ENCODE measurements around the gene HCLS1. TPM values are rescaled to one million over a fixed set of nuclear protein-coding genes. Genes with fewer than 3 reads are reported as not detected.

The HCLS1 gene
- polyA plus RNA-seq, 1 donor (not counting 4 experiments of a cell fraction or from before 2014, with no cell fraction given) = 0.10 TPM

- peaks cover 20 to 22% of the 10 kb centered on the region in 2 experiments for H3K36me3 ChIP-seq (ENCODE audit: control insufficient read depth in 2 of 2, extremely low read depth in 1 of 2, insufficient read depth in 2 of 2, low read length in 2 of 2)
These were observed 2.0 kb upstream of the HCLS1 start for GRCh38 chr3:121662742-121663141.

DNA sequence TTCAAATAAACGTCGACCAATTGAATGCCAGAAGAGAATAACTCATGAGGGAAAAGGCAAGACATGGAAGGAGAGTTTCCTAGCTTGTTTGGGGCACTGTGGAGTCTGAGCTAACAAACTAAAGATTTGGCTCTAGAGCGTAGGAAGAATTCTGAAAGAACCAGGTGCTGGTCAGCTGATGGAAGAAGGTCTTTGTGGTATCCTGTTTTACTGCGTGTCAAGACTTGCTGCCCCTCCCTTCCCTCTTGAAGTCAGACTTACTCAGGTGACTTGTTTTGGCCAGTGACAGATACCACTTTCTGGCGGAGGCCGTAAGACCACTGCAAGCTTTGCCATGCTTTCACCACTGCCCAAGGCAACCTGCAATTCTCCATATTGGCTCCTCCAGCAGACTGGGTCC lies 673 bp upstream of the HCLS1 start:
- Histone ChIP-seq H3K79me2 (ENCODE audit: control insufficient read depth, insufficient read depth, low read length) (no peaks in the 10 kb centered on the region), H3K36me3 (ENCODE audit: control insufficient read depth in 2 of 2, extremely low read depth in 1 of 2, insufficient read depth in 2 of 2, low read length in 2 of 2) (peaks cover 13 to 16% of the 10 kb centered on the region in 2 experiments), H3K9me1 (ENCODE audit: control insufficient read depth, extremely low read depth, insufficient read depth, low read length) (no peaks in the 10 kb centered on the region), H3K9ac (ENCODE audit: control insufficient read depth, extremely low read depth, insufficient read depth, low read length) (no peak overlapping the region), H2AFZ (ENCODE audit: control insufficient read depth, low read length) (no peak overlapping the region), H3K4me3 (ENCODE audit: control insufficient read depth in 2 of 3, extremely low read depth in 1 of 3, insufficient read depth in 2 of 3, low read depth in 1 of 3, low read length in 3 of 3) (no peak overlapping the region), H3K4me2 (ENCODE audit: control insufficient read depth, extremely low read depth, insufficient read depth, low read depth, low read length) (no peak overlapping the region), H4K20me1 (ENCODE audit: control insufficient read depth, extremely low read depth, insufficient read depth, low read length) (no peaks in the 10 kb centered on the region), H3K9me3 (ENCODE audit: control insufficient read depth, low read depth, low read length) (no peaks in the 10 kb centered on the region), H3K27ac (ENCODE audit: control insufficient read depth, insufficient read depth, low read length) (no peak overlapping the region), H3K4me1 (ENCODE audit: control insufficient read depth, extremely low read depth, insufficient read depth, low read length) (peaks cover 10% of the 10 kb centered on the region), H3K27me3 (ENCODE audit: control insufficient read depth, extremely low read depth, insufficient read depth, low read length) (no peaks in the 10 kb centered on the region)
- DNase-seq (ENCODE audit: low read depth, low spot score) (peak; percentile 28), FAIRE-seq (peak; percentile 53)
- dilution Hi-C loops (cut with MboI; ENCODE audit: extremely low pct_ligation_motif_present, low sequenced_read_pairs) = no loop called here
- TF ChIP-seq EZH2 (IDR thresholded peaks at IDR 0.05; ENCODE audit: low read length) = no peak
- TF ChIP-seq, protein P1, sequence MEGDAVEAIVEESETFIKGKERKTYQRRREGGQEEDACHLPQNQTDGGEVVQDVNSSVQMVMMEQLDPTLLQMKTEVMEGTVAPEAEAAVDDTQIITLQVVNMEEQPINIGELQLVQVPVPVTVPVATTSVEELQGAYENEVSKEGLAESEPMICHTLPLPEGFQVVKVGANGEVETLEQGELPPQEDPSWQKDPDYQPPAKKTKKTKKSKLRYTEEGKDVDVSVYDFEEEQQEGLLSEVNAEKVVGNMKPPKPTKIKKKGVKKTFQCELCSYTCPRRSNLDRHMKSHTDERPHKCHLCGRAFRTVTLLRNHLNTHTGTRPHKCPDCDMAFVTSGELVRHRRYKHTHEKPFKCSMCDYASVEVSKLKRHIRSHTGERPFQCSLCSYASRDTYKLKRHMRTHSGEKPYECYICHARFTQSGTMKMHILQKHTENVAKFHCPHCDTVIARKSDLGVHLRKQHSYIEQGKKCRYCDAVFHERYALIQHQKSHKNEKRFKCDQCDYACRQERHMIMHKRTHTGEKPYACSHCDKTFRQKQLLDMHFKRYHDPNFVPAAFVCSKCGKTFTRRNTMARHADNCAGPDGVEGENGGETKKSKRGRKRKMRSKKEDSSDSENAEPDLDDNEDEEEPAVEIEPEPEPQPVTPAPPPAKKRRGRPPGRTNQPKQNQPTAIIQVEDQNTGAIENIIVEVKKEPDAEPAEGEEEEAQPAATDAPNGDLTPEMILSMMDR (optimal IDR thresholded peaks at IDR 0.05 in 1 of 3, IDR thresholded peaks at IDR 0.05 in 1 of 3, conservative IDR thresholded peaks at IDR 0.05 in 1 of 3; ENCODE audit: extremely low read depth in 1 of 3, insufficient read depth in 2 of 3, low read length in 3 of 3) = no peak

More at GRCh38 chr3:121662742-121663141, 2.0 kb upstream of the HCLS1 start:
- Histone ChIP-seq H3K79me2 (ENCODE audit: control insufficient read depth, insufficient read depth, low read length) (no peaks in the 10 kb centered on the region), H3K4me1 (ENCODE audit: control insufficient read depth, extremely low read depth, insufficient read depth, low read length) (peaks cover 10% of the 10 kb centered on the region), H3K9me3 (ENCODE audit: control insufficient read depth, low read depth, low read length) (no peaks in the 10 kb centered on the region), H3K4me3 (ENCODE audit: control insufficient read depth in 2 of 3, extremely low read depth in 1 of 3, insufficient read depth in 2 of 3, low read depth in 1 of 3, low read length in 3 of 3) (no peak overlapping the region), H4K20me1 (ENCODE audit: control insufficient read depth, extremely low read depth, insufficient read depth, low read length) (no peaks in the 10 kb centered on the region), H3K9ac (ENCODE audit: control insufficient read depth, extremely low read depth, insufficient read depth, low read length) (no peak overlapping the region), H3K9me1 (ENCODE audit: control insufficient read depth, extremely low read depth, insufficient read depth, low read length) (no peaks in the 10 kb centered on the region), H3K27me3 (ENCODE audit: control insufficient read depth, extremely low read depth, insufficient read depth, low read length) (no peaks in the 10 kb centered on the region), H3K27ac (ENCODE audit: control insufficient read depth, insufficient read depth, low read length) (no peak overlapping the region), H2AFZ (ENCODE audit: control insufficient read depth, low read length) (no peak overlapping the region), H3K4me2 (ENCODE audit: control insufficient read depth, extremely low read depth, insufficient read depth, low read depth, low read length) (no peak overlapping the region)
- no peak for DNase-seq (ENCODE audit: low read depth, low spot score)
- dilution Hi-C loops (cut with MboI; ENCODE audit: extremely low pct_ligation_motif_present, low sequenced_read_pairs) = no loop called here
- no peak for TF ChIP-seq EZH2 (IDR thresholded peaks at IDR 0.05; ENCODE audit: low read length)
- FAIRE-seq = no peak

DNA sequence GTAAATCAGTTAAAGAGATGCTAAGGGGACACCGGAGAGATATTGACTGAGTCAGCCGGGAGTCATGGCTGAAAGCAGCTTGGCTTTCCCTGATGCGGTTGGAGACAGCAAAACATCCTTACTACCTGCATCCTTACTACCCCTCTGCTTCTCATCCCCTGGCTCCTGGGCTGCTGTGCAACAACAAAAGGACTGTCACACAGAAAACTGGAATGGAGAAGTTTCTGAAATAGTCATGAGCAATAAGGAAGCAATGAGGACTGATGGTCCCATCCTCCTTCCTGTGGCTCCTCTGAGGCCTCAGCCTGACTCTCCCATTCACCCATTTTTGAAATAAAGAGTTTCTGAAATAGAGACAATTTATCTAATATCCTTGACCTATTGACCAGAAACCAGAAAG lies 1.1 kb downstream of the HCLS1 start:
- Histone ChIP-seq H3K4me3 (ENCODE audit: control insufficient read depth in 2 of 3, extremely low read depth in 1 of 3, insufficient read depth in 2 of 3, low read depth in 1 of 3, low read length in 3 of 3) (no peak overlapping the region), H3K79me2 (ENCODE audit: control insufficient read depth, insufficient read depth, low read length) (no peaks in the 10 kb centered on the region), H3K9me3 (ENCODE audit: control insufficient read depth, low read depth, low read length) (no peaks in the 10 kb centered on the region), H3K9me1 (ENCODE audit: control insufficient read depth, extremely low read depth, insufficient read depth, low read length) (no peaks in the 10 kb centered on the region), H3K27me3 (ENCODE audit: control insufficient read depth, extremely low read depth, insufficient read depth, low read length) (no peaks in the 10 kb centered on the region), H3K4me2 (ENCODE audit: control insufficient read depth, extremely low read depth, insufficient read depth, low read depth, low read length) (no peak overlapping the region), H2AFZ (ENCODE audit: control insufficient read depth, low read length) (no peak overlapping the region), H3K27ac (ENCODE audit: control insufficient read depth, insufficient read depth, low read length) (no peak overlapping the region), H3K9ac (ENCODE audit: control insufficient read depth, extremely low read depth, insufficient read depth, low read length) (no peak overlapping the region), H4K20me1 (ENCODE audit: control insufficient read depth, extremely low read depth, insufficient read depth, low read length) (no peaks in the 10 kb centered on the region), H3K4me1 (ENCODE audit: control insufficient read depth, extremely low read depth, insufficient read depth, low read length) (peaks cover 10% of the 10 kb centered on the region), H3K36me3 (ENCODE audit: control insufficient read depth in 2 of 2, extremely low read depth in 1 of 2, insufficient read depth in 2 of 2, low read length in 2 of 2) (peaks cover 6 to 7% of the 10 kb centered on the region in 2 experiments)
- TF ChIP-seq, protein P1 (optimal IDR thresholded peaks at IDR 0.05 in 1 of 3, IDR thresholded peaks at IDR 0.05 in 1 of 3, conservative IDR thresholded peaks at IDR 0.05 in 1 of 3; ENCODE audit: extremely low read depth in 1 of 3, insufficient read depth in 2 of 3, low read length in 3 of 3) = no peak
- no peak for TF ChIP-seq EZH2 (IDR thresholded peaks at IDR 0.05; ENCODE audit: low read length)
- FAIRE-seq (no peak), DNase-seq (ENCODE audit: low read depth, low spot score) (no peak)
- dilution Hi-C loops (cut with MboI; ENCODE audit: extremely low pct_ligation_motif_present, low sequenced_read_pairs) = no loop called here

Measured in keratinocyte (primary cell).